Endodermal cell (in vitro differentiated cells): ENCODE data around the gene MBP. TPM values are rescaled to one million over a fixed set of nuclear protein-coding genes. Genes with fewer than 3 reads are reported as not detected.

ENCODE experiments used
- DNase-seq: peaks from one replicate; pipeline ENCODE4 v3.0.0-alpha.2; 2017
- H3K27ac ChIP-seq: 2 replicates; pipeline ENCODE4 v1.5.1; 2013; ENCODE audit warnings: mild to moderate bottlenecking, low read depth, low read length, moderate library complexity
- H3K27me3 ChIP-seq: 2 replicates; pipeline ENCODE4 v1.6.1; 2013; ENCODE audit warnings: mild to moderate bottlenecking, low read length, moderate library complexity; ENCODE audit not compliant: insufficient read depth, control insufficient read depth, poor library complexity, severe bottlenecking
- H3K36me3 ChIP-seq: 2 replicates; pipeline ENCODE4 v1.7.0; 2013; ENCODE audit warnings: mild to moderate bottlenecking, low read length, moderate library complexity; ENCODE audit not compliant: control insufficient read depth, insufficient read depth
- H3K4me1 ChIP-seq: one replicate; pipeline ENCODE4 v1.7.0; 2013; ENCODE audit warnings: low read length; ENCODE audit not compliant: control insufficient read depth, insufficient read depth
- H3K4me3 ChIP-seq: 2 replicates; pipeline ENCODE4 v1.5.1; 2013; ENCODE audit warnings: mild to moderate bottlenecking, low read length, moderate library complexity
- H3K9ac ChIP-seq: 2 replicates; pipeline ENCODE4 v1.6.1; 2013; ENCODE audit warnings: mild to moderate bottlenecking, low read length, moderate library complexity; ENCODE audit not compliant: poor library complexity, severe bottlenecking; ENCODE audit errors: extremely low read depth
- H3K9me3 ChIP-seq: 2 replicates; pipeline ENCODE4 v1.6.1; 2013; ENCODE audit warnings: mild to moderate bottlenecking, low read length, moderate library complexity; ENCODE audit not compliant: control insufficient read depth
- H3K27ac Mint-ChIP-seq: 2 replicates; pipeline ENCODE4 v1.8.0; 2020; ENCODE audit warnings: mixed read lengths
- H3K27me3 Mint-ChIP-seq: 2 replicates; pipeline ENCODE4 v1.8.0; 2021; ENCODE audit warnings: mild to moderate bottlenecking, mixed read lengths; ENCODE audit not compliant: insufficient read depth
- H3K36me3 Mint-ChIP-seq: 2 replicates; pipeline ENCODE4 v1.8.0; 2020; ENCODE audit warnings: low read depth, mixed read lengths
- H3K4me1 Mint-ChIP-seq: 2 replicates; pipeline ENCODE4 v1.8.0; 2020; ENCODE audit warnings: mixed read lengths
- H3K4me3 Mint-ChIP-seq: 2 replicates; pipeline ENCODE4 v1.8.0; 2020; ENCODE audit warnings: mild to moderate bottlenecking, moderate library complexity, mixed read lengths
- H3K9me3 Mint-ChIP-seq: 2 replicates; pipeline ENCODE4 v1.8.0; 2020; ENCODE audit warnings: mild to moderate bottlenecking, mixed read lengths
- CTCF ChIP-seq: fragments of 200-600 bp; sonication (generic); conservative IDR thresholded peaks from 2 replicates; pipeline ENCODE4 v1.5.0; 2021; ENCODE audit warnings: antibody characterized with exemption, mild to moderate bottlenecking
- WGBS, 2 experiments: methylation state at CpG; one replicate each; pipeline versions ENCODE4 v1.1.5 to v1.1.7; 2013; ENCODE audit warnings: missing lambda C conversion rate in 2 of 2, mixed read lengths in 1 of 2; ENCODE audit not compliant: insufficient coverage in 1 of 2, insufficient read length in 1 of 2; 5-methylcytosine and 5-hydroxymethylcytosine counted together
- total RNA-seq, 2 donors: library from RNA; stranded (reverse); fragmentation: NEBNext Ultra II Directional in 1 of 2; extraction: Animal tissue kit (Norgen Biotek cat#: 25700) in 1 of 2; gene quantifications; 2 replicates in 1 of 2; 3 replicates in 1 of 2; pipeline ENCODE4 v1.2.1, GENCODE V29; 2021

Gene MBP
- total RNA-seq, 2 donors from 2014 or later, result 16.3 to 19.0 TPM

- H3K9ac ChIP-seq, result no peak overlapping the region
- peaks cover 50% of the 10 kb centered on the region for H3K4me1 Mint-ChIP-seq
- H3K36me3 ChIP-seq, result no peaks in the 10 kb centered on the region
- peaks cover 5% of the 10 kb centered on the region for H3K36me3 Mint-ChIP-seq
- no peaks in the 10 kb centered on the region for H3K4me1 ChIP-seq
- no peak overlapping the region for H3K27ac Mint-ChIP-seq
- no peaks in the 10 kb centered on the region for H3K9me3 Mint-ChIP-seq
- H3K27me3 ChIP-seq, result no peaks in the 10 kb centered on the region
- peak; percentile 63 for DNase-seq
- TF ChIP-seq CTCF, result no peak
- no peaks in the 10 kb centered on the region for H3K27me3 Mint-ChIP-seq
- H3K4me3 ChIP-seq, result no peak overlapping the region
- H3K9me3 ChIP-seq, result no peaks in the 10 kb centered on the region
- H3K27ac ChIP-seq, result no peak overlapping the region
- no peak overlapping the region for H3K4me3 Mint-ChIP-seq
- 55 to 66% methylated on average over 14 to 15 of the region's 17 CpGs for WGBS, 2 experiments
Measured at GRCh38 chr18:77098538-77099174, 33.9 kb downstream of the MBP start.

- Mint-ChIP-seq H3K4me3 (no peak overlapping the region), H3K9me3 (no peaks in the 10 kb centered on the region), H3K27me3 (no peaks in the 10 kb centered on the region), H3K36me3 (peaks cover 5% of the 10 kb centered on the region), H3K27ac (no peak overlapping the region), H3K4me1 (peaks cover 50% of the 10 kb centered on the region)
- Histone ChIP-seq H3K9me3 (no peaks in the 10 kb centered on the region), H3K4me3 (no peak overlapping the region), H3K27me3 (no peaks in the 10 kb centered on the region), H3K4me1 (no peaks in the 10 kb centered on the region), H3K9ac (no peak overlapping the region), H3K27ac (no peak overlapping the region), H3K36me3 (no peaks in the 10 kb centered on the region)
- no peak for DNase-seq
- TF ChIP-seq CTCF, result no peak
- 86% methylated on average over 2 of the region's 2 CpGs; no CpG with 5 or more reads in 1 of the 2 experiments for WGBS, 2 experiments
Measured at GRCh38 chr18:77098029-77098428, 34.6 kb downstream of the MBP start.

- DNase-seq, result peak; percentile 86
- 13 to 34% methylated on average over 3 to 11 of the region's 11 CpGs for WGBS, 2 experiments
- H3K4me1 Mint-ChIP-seq, result peaks cover 46% of the 10 kb centered on the region
- peak overlapping the region; percentile 44 for H3K27ac Mint-ChIP-seq
- H3K9me3 ChIP-seq, result no peaks in the 10 kb centered on the region
- no peaks in the 10 kb centered on the region for H3K4me1 ChIP-seq
- H3K36me3 ChIP-seq, result no peaks in the 10 kb centered on the region
- H3K9me3 Mint-ChIP-seq, result no peaks in the 10 kb centered on the region
- H3K4me3 Mint-ChIP-seq, result no peak overlapping the region
- H3K4me3 ChIP-seq, result no peak overlapping the region
- H3K9ac ChIP-seq, result no peak overlapping the region
- peaks cover 5% of the 10 kb centered on the region for H3K36me3 Mint-ChIP-seq
- TF ChIP-seq CTCF, result no peak
- H3K27me3 ChIP-seq, result no peaks in the 10 kb centered on the region
- no peak overlapping the region for H3K27ac ChIP-seq
- no peaks in the 10 kb centered on the region for H3K27me3 Mint-ChIP-seq
Measured at GRCh38 chr18:77096936-77097886, 35.4 kb downstream of the MBP start.
